Pancreas (tissue), 10 donors: ENCODE data around the gene SCO2. TPM values are rescaled to one million over a fixed set of nuclear protein-coding genes. Genes with fewer than 3 reads are reported as not detected.

Experiments
- ATAC-seq, 4 donors: fragments of 200-7000 bp; cut with Tn5 transposase; one replicate each; pipeline versions ENCODE4 v1.8.0 to v1.9.1; 2020; ENCODE audit warnings: mild to moderate bottlenecking in 4 of 4, moderate library complexity in 4 of 4
- DNase-seq, 6 donors: peaks; one replicate each; pipeline ENCODE4 v3.0.0-alpha.2; 2020
- FAIRE-seq: peaks from 2 replicates; lab custom pipeline; 2012; peaks lifted over from hg19 to GRCh38; lab: Jason Lieb, UNC
- H3K27ac ChIP-seq, 4 donors: fragments of 200-600 bp; sonication (generic); 1 replicate in 3 of 4; 2 replicates in 1 of 4; pipeline versions ENCODE4 v1.5.0 to v1.8.0; 2020
- H3K27me3 ChIP-seq, 4 donors: fragments of 200-600 bp; one replicate each; pipeline ENCODE4 v1.8.0; 2021
- H3K36me3 ChIP-seq, 3 donors: fragments of 200-600 bp; sonication (generic) in 1 of 3; one replicate each; pipeline versions ENCODE4 v1.5.0 to v1.8.0; 2020 to 2021
- H3K4me1 ChIP-seq, 3 donors: fragments of 200-600 bp; one replicate each; pipeline ENCODE4 v1.8.0; 2021
- H3K4me3 ChIP-seq, 4 donors: fragments of 200-600 bp; sonication (generic) in 2 of 4; one replicate each; pipeline versions ENCODE4 v1.5.0 to v1.8.0; 2020 to 2021
- H3K9me3 ChIP-seq, 4 donors: fragments of 200-600 bp; one replicate each; pipeline ENCODE4 v1.8.0; 2021
- CTCF ChIP-seq, 4 donors: fragments of 200-600 bp; sonication (generic) in 3 of 4; IDR thresholded peaks; one replicate each; pipeline versions ENCODE4 v1.5.0 to v1.8.0; 2021; ENCODE audit warnings: antibody characterized with exemption in 4 of 4
- WGBS, 2 donors: extraction: QIAGEN DNeasy Blood & Tissue Kit; methylation state at CpG; one replicate each; pipeline ENCODE4 v1.1.7; 2013; 5-methylcytosine and 5-hydroxymethylcytosine counted together
- intact Hi-C, 3 donors: fragments of 100-400 bp; cut with DNase I; formaldehyde crosslinking; loops; one replicate each; pipeline versions ENCODE4 v1.11.1 to v1.14.2; 2022
- polyA plus RNA-seq, 2 donors: library from polyadenylated mRNA; stranded (reverse); fragments of 200-250 nt; gene quantifications; one replicate each; pipeline ENCODE4 v1.2.3, GENCODE V29; 2013
- total RNA-seq, 6 donors: library from RNA; stranded (reverse); fragmentation: NEBNext Ultra II Directional in 4 of 6; extraction: Animal tissue kit (Norgen Biotek cat#: 25700) in 4 of 6; gene quantifications; one replicate each; pipeline versions ENCODE4 v1.2.1 to v1.2.4, GENCODE V29; 2021 to 2023
- donor health status: healthy with polysubstance abuse.
- donor health status: DM: no; HTN: no; CAD: no; lungs with moderate emphysema.
- donor health status: DM: no; HTN: no; CAD: no.
- donor health status: control.
- donor health status: control.
- donor health status: Bipolar disorder and iron deficiency.
- donor health status: DM: yes; HTN: yes; CAD: no.
- donor health status: DM: no; HTN: no; CAD: no.
- donor health status: DM: no; HTN: no; CAD: no.
- donor health status: DM: yes; HTN: yes; CAD: no.

The SCO2 gene
- total and polyA plus RNA-seq, 8 donors, result 0.65 to 3.8 (median 1.6) TPM; not detected in 1

- no peaks in the 10 kb centered on the region for H3K27me3 ChIP-seq
- no peak for TF ChIP-seq CTCF (IDR thresholded peaks at IDR 0.05)
- ATAC-seq, result no peak
- WGBS, 2 donors, result 76 to 93% methylated on average over 10 to 18 of the region's 18 CpGs
- FAIRE-seq, result no peak
- no peaks in the 10 kb centered on the region for H3K36me3 ChIP-seq
- no peaks in the 10 kb centered on the region for H3K9me3 ChIP-seq
- peaks cover 0 to 14% (median 0%) of the 10 kb centered on the region in 3 donors for H3K4me1 ChIP-seq
- peak in 3 of 6 donors; percentile 40 to 65 (median 40) for DNase-seq
- intact Hi-C loops, result no loop called here
- no peak overlapping the region for H3K27ac ChIP-seq
- no peak overlapping the region for H3K4me3 ChIP-seq
These were observed 37.3 kb downstream of the SCO2 start for GRCh38 chr22:50488006-50488677.

GRCh38 chr22:50487290-50488005, 38.0 kb downstream of the SCO2 start:
- TF ChIP-seq CTCF (IDR thresholded peaks at IDR 0.05), result no peak
- WGBS, 2 donors, result 88 to 89% methylated on average over 23 of the region's 23 CpGs
- ATAC-seq, result no peak
- FAIRE-seq, result no peak
- intact Hi-C loops, result no loop called here
- H3K27me3 ChIP-seq, result no peaks in the 10 kb centered on the region
- H3K4me3 ChIP-seq, result no peak overlapping the region
- H3K27ac ChIP-seq, result no peak overlapping the region
- H3K4me1 ChIP-seq, result peaks cover 0 to 14% (median 0%) of the 10 kb centered on the region in 3 donors
- no peaks in the 10 kb centered on the region for H3K9me3 ChIP-seq
- no peaks in the 10 kb centered on the region for H3K36me3 ChIP-seq
- DNase-seq, result peak in 3 of 6 donors; percentile 37 to 63 (median 57)

- Histone ChIP-seq H3K9me3 (no peaks in the 10 kb centered on the region), H3K4me1 (peaks cover 0 to 14% (median 0%) of the 10 kb centered on the region in 3 donors), H3K36me3 (no peaks in the 10 kb centered on the region), H3K4me3 (no peak within 1 kb of the TSS), H3K27me3 (no peaks in the 10 kb centered on the region), H3K27ac (peak within 1 kb of the TSS; percentile 78 to 82 (median 81))
- FAIRE-seq (no peak), DNase-seq (peak in 4 of 6 donors; percentile 18 to 54 (median 50)), ATAC-seq (no peak)
- intact Hi-C loops, result no loop called here
- 77% methylated on average over 19 to 23 of the region's 23 CpGs for WGBS, 2 donors
- no peak for TF ChIP-seq CTCF (IDR thresholded peaks at IDR 0.05)
These were observed 38.7 kb downstream of the SCO2 start, which contains the start of gene MIOX for GRCh38 chr22:50486561-50487289. MIOX (plus strand) TSS chr22:50486859; CDS start chr22:50486898, 39 bp downstream.

- H3K27me3 ChIP-seq, result no peaks in the 10 kb centered on the region
- no peaks in the 10 kb centered on the region for H3K9me3 ChIP-seq
- TF ChIP-seq CTCF (IDR thresholded peaks at IDR 0.05), result no peak
- FAIRE-seq (no peak), DNase-seq (peak; percentile 90 to 99 (median 96)), ATAC-seq (peak; percentile 55 to 73 (median 68))
- H3K27ac ChIP-seq, result peak overlapping the region; percentile 78 to 82 (median 81)
- H3K36me3 ChIP-seq, result no peaks in the 10 kb centered on the region
- WGBS, 2 donors, result 25 to 30% methylated on average over 26 to 29 of the region's 29 CpGs
- H3K4me1 ChIP-seq, result peaks cover 0 to 14% (median 0%) of the 10 kb centered on the region in 3 donors
- no peak overlapping the region for H3K4me3 ChIP-seq
- intact Hi-C loops, result no loop called here
These were observed 39.9 kb downstream of the SCO2 start for GRCh38 chr22:50485221-50486131.
